AG04450 (cell line): ENCODE results near the gene WWOX. TPM values are rescaled to one million over a fixed set of nuclear protein-coding genes. Genes with fewer than 3 reads are reported as not detected.

Experiments
- CTCF ChIA-PET: fragments of 300-600, 350-600 bp; formaldehyde crosslinking; extraction: SDS; loops from one replicate; lab custom pipeline; 2022; ENCODE audit warnings: antibody characterized with exemption, inconsistent platforms; lab: Charles Lee
- POLR2A ChIA-PET: fragments of 350-600 bp; formaldehyde crosslinking; extraction: SDS; loops from one replicate; lab custom pipeline; 2021; ENCODE audit warnings: antibody characterized with exemption, inconsistent platforms; lab: Yijun Ruan, JAX
- DNase-seq: peaks from one replicate; pipeline ENCODE4 v3.0.0-alpha.2; 2011; ENCODE audit warnings: low read depth, low spot score
- H3K27ac ChIP-seq: one replicate; pipeline ENCODE4 v1.5.1; 2012; ENCODE audit warnings: low read depth, low read length, control low read depth
- H3K27me3 ChIP-seq: one replicate; pipeline ENCODE4 v1.6.0; 2012; ENCODE audit warnings: low read length; ENCODE audit not compliant: control insufficient read depth, insufficient read depth
- H3K4me3 ChIP-seq: 2 replicates; pipeline ENCODE4 v1.5.1; 2011; ENCODE audit warnings: mild to moderate bottlenecking, low read depth, low read length, control low read depth
- H3K9me3 ChIP-seq: 2 replicates; pipeline ENCODE4 v1.5.1; 2012; ENCODE audit warnings: low read length; ENCODE audit not compliant: control insufficient read depth, insufficient read depth
- polyA plus RNA-seq: library from polyadenylated mRNA; depleted of rRNA; stranded (reverse); fragments of >200 nt; gene quantifications from 2 replicates; pipeline ENCODE4 v1.2.3, GENCODE V29; 2011
- TF ChIP-seq, protein P1 (sequence below): IDR thresholded peaks from 2 replicates; pipeline ENCODE4 v1.5.1; 2011; ENCODE audit warnings: low read depth, low read length, control low read depth, inconsistent platforms

Gene WWOX
- polyA plus RNA-seq, 1 experiment: 2.1 TPM

DNA sequence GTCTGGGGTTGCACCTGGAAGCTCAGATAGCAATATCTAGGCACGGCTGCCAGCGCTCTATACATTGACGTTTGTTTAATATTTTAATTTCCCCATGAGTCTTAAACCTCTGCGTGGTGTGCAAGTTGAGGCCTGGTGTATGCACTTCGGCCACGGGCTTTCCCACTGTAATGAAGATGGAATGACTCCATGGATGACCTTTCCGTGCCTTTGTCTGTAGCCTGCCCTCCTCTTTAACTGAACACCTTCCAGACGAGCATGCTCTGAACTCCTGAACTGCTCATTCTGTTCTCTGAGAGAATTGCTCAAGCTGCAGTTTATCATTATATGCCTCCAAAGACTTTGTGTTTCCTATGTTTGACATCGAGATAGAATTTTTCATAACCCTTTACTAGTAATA, 438.8 kb downstream of the WWOX start:
- no peak for DNase-seq
- H3K9me3 ChIP-seq: peaks cover 35% of the 10 kb centered on the region
- ChIA-PET CTCF (no interaction called here), POLR2A (no interaction called here)
- H3K27ac ChIP-seq: no peak overlapping the region
- H3K27me3 ChIP-seq: no peaks in the 10 kb centered on the region
- no peak overlapping the region for H3K4me3 ChIP-seq
- TF ChIP-seq, protein P1, sequence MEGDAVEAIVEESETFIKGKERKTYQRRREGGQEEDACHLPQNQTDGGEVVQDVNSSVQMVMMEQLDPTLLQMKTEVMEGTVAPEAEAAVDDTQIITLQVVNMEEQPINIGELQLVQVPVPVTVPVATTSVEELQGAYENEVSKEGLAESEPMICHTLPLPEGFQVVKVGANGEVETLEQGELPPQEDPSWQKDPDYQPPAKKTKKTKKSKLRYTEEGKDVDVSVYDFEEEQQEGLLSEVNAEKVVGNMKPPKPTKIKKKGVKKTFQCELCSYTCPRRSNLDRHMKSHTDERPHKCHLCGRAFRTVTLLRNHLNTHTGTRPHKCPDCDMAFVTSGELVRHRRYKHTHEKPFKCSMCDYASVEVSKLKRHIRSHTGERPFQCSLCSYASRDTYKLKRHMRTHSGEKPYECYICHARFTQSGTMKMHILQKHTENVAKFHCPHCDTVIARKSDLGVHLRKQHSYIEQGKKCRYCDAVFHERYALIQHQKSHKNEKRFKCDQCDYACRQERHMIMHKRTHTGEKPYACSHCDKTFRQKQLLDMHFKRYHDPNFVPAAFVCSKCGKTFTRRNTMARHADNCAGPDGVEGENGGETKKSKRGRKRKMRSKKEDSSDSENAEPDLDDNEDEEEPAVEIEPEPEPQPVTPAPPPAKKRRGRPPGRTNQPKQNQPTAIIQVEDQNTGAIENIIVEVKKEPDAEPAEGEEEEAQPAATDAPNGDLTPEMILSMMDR: no peak

DNA sequence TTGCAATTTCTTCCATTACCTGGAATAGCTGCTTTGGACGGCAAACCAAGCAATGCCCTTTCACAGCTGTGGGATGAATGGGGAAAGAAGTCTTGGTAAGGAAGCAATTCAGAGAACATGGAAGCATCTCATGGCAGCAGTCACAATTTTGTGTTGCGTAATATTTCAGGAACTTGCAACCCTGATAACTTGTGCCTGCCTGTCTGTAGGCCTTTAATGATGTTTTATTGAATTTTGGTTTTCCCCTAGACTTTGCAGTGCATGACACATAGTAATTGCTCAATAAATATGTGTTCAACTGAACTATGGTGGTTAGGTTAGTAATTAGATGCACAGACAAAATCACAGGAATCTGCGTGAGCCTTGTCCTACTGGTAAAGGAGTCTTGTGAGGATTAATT, 439.5 kb downstream of the WWOX start:
- H3K9me3 ChIP-seq: peaks cover 31% of the 10 kb centered on the region
- ChIA-PET POLR2A (no interaction called here), CTCF (no interaction called here)
- TF ChIP-seq, protein P1: no peak
- H3K27me3 ChIP-seq: no peaks in the 10 kb centered on the region
- H3K27ac ChIP-seq: no peak overlapping the region
- H3K4me3 ChIP-seq: no peak overlapping the region
- no peak for DNase-seq

DNA sequence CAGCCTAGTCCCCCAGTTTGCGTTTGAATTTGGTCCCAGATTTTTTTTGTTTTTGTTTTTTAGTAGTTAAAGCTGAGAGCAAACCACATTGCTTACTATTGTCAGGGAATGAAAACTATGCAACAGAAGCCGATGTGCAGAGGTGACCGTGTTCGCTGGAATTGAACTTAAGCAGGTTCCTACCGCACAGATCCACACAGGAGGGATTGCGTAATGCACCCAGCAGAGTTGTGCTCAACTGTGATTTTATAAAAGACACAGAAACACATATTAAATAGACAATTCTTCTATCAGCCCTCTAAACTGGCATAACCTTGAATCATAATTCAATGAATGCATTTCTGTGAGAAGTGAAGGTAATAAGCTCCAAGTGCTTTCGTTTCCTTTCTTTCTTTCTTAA, 443.0 kb downstream of the WWOX start:
- TF ChIP-seq, protein P1: no peak
- no peak for DNase-seq
- Histone ChIP-seq H3K4me3 (no peak overlapping the region), H3K9me3 (peaks cover 36% of the 10 kb centered on the region), H3K27me3 (no peaks in the 10 kb centered on the region), H3K27ac (no peak overlapping the region)
- ChIA-PET POLR2A (no interaction called here), CTCF (no interaction called here)

DNA sequence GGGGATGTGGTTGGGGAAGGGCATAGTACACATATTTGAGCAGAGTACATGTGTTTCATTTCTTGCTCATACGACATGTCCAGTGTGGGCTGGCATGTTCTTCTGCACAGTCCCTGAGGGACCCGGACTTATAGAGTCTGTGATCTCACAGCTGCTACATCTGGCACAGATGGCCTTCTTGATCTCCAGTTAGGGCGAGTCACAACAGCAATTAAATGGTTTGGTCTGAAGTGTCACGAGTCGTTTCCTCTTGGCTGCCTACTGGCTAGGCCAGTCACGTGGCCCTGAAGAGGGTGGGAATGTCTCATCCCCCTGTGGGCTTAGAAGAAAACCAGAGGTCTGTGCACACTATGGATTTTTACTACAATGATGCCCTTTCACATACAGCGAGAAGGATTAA, 443.6 kb downstream of the WWOX start:
- ChIA-PET CTCF (no interaction called here), POLR2A (no interaction called here)
- peaks cover 33% of the 10 kb centered on the region for H3K9me3 ChIP-seq
- TF ChIP-seq, protein P1: no peak
- no peak overlapping the region for H3K4me3 ChIP-seq
- H3K27ac ChIP-seq: no peak overlapping the region
- no peak for DNase-seq
- H3K27me3 ChIP-seq: no peaks in the 10 kb centered on the region

DNA sequence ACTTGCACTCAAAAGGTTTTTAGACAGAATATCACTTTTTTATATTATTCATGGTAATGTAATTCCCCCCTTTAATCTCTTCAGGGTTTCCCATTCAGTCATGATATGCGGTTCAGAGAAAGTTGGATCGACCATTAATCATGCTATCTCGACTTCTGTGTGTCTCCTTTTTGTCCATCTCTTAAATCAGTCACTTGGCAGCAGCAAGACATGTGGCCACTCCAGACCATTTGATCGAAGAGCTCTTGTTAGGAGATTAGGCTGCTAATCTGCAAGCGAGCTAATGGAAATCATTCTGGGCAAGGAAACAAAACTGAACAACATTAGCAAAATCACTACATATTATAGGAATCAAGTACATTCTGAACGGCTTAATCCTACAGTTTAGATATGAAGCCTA, 449.9 kb downstream of the WWOX start:
- Histone ChIP-seq H3K27ac (no peak overlapping the region), H3K9me3 (peaks cover 30% of the 10 kb centered on the region), H3K4me3 (no peak overlapping the region), H3K27me3 (no peaks in the 10 kb centered on the region)
- TF ChIP-seq, protein P1: no peak
- ChIA-PET CTCF (no interaction called here), POLR2A (no interaction called here)
- DNase-seq: no peak
